GM12872 (cell line): ENCODE results near the gene MIS12.

ENCODE experiments used
- TF ChIP-seq, protein P1 (sequence below): IDR thresholded peaks from 3 replicates; pipeline ENCODE4 v1.5.1; 2011; ENCODE audit warnings: low read depth, mild to moderate bottlenecking, low read length, moderate library complexity; ENCODE audit not compliant: insufficient read depth

MIS12 gene

DNA sequence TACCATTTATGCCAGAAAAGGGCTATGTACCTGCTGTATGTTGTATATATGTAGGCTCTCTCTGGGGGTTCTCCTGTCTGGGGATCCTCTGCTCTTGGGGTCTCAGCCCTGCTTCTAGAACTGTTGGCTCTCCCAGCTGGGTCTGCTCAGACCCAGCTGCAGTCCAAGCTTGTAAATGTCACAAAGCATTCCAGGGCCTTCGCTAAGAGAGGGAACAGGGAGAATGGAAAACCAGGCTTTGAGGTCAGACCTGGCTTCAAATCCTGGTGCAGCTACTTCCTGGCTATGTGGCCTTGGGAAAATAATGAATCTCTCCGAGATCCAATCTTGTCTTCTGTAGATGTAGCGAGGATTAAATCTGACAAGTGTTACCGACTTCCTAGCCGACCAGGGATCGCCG lies 54.0 kb downstream of the MIS12 start:
- TF ChIP-seq, protein P1, sequence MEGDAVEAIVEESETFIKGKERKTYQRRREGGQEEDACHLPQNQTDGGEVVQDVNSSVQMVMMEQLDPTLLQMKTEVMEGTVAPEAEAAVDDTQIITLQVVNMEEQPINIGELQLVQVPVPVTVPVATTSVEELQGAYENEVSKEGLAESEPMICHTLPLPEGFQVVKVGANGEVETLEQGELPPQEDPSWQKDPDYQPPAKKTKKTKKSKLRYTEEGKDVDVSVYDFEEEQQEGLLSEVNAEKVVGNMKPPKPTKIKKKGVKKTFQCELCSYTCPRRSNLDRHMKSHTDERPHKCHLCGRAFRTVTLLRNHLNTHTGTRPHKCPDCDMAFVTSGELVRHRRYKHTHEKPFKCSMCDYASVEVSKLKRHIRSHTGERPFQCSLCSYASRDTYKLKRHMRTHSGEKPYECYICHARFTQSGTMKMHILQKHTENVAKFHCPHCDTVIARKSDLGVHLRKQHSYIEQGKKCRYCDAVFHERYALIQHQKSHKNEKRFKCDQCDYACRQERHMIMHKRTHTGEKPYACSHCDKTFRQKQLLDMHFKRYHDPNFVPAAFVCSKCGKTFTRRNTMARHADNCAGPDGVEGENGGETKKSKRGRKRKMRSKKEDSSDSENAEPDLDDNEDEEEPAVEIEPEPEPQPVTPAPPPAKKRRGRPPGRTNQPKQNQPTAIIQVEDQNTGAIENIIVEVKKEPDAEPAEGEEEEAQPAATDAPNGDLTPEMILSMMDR, result no peak
